Common myeloid progenitor, CD34-positive (primary cell): ENCODE measurements around the gene PAX5.

Source experiments
- CTCF ChIA-PET: fragments of 350-600 bp; sonication (Branson Sonifier 250); formaldehyde crosslinking; loops from one replicate; lab custom pipeline; 2021; ENCODE audit warnings: antibody characterized with exemption; lab: Charles Lee
- POLR2A ChIA-PET: fragments of 350-600 bp; sonication (Branson Sonifier 250); formaldehyde crosslinking; loops from one replicate; lab custom pipeline; 2021; ENCODE audit warnings: antibody characterized with exemption; lab: Charles Lee
- DNase-seq, 3 donors: peaks; one replicate each; pipeline versions ENCODE4 v3.0.0 to v3.0.0-alpha.2; 2013
- H3K27ac ChIP-seq, 2 experiments: 1 replicate in 1 of 2; 2 replicates in 1 of 2; pipeline ENCODE4 v1.7.0; 2013; ENCODE audit warnings: inconsistent platforms in 2 of 2, low read length in 2 of 2, mild to moderate bottlenecking in 2 of 2, low read depth in 1 of 2, moderate library complexity in 1 of 2; ENCODE audit not compliant: severe bottlenecking in 2 of 2, insufficient read depth in 1 of 2, poor library complexity in 1 of 2
- H3K27me3 ChIP-seq, 5 experiments: replicated peaks in 2 of 5; 1 replicate in 3 of 5; 2 replicates in 2 of 5; pipeline versions ENCODE4 v1.6.1 to v1.7.0; 2013; ENCODE audit warnings: low read length in 4 of 5, mild to moderate bottlenecking in 2 of 5, moderate library complexity in 2 of 5, inconsistent platforms in 1 of 5; ENCODE audit not compliant: insufficient read depth in 5 of 5, control insufficient read depth in 4 of 5
- H3K36me3 ChIP-seq, 4 experiments: 1 replicate in 2 of 4; 2 replicates in 2 of 4; pipeline versions ENCODE4 v1.6.1 to v1.7.0; 2013; ENCODE audit warnings: low read length in 3 of 4, control low read depth in 1 of 4, mild to moderate bottlenecking in 1 of 4; ENCODE audit not compliant: control insufficient read depth in 4 of 4, insufficient read depth in 4 of 4
- H3K4me1 ChIP-seq, 4 experiments: 1 replicate in 3 of 4; 2 replicates in 1 of 4; pipeline versions ENCODE4 v1.6.1 to v1.7.1; 2013; ENCODE audit warnings: low read length in 3 of 4, mild to moderate bottlenecking in 3 of 4, control low read depth in 1 of 4, inconsistent platforms in 1 of 4, moderate library complexity in 1 of 4; ENCODE audit not compliant: control insufficient read depth in 4 of 4, insufficient read depth in 4 of 4; ENCODE audit errors: control extremely low read depth in 1 of 4
- H3K4me3 ChIP-seq, 7 experiments: 1 replicate in 4 of 7; 2 replicates in 3 of 7; pipeline versions ENCODE4 v1.5.1 to v1.7.0; 2013; ENCODE audit warnings: mild to moderate bottlenecking in 7 of 7, low read length in 6 of 7, moderate library complexity in 6 of 7, inconsistent platforms in 2 of 7, low read depth in 2 of 7, control low read depth in 1 of 7; ENCODE audit not compliant: insufficient read depth in 4 of 7, control insufficient read depth in 1 of 7; ENCODE audit errors: extremely low read depth in 1 of 7
- H3K9me3 ChIP-seq, 5 experiments: 1 replicate in 4 of 5; 2 replicates in 1 of 5; pipeline versions ENCODE4 v1.6.1 to v1.7.1; 2013; ENCODE audit warnings: low read length in 4 of 5, mild to moderate bottlenecking in 2 of 5, inconsistent platforms in 1 of 5, low read depth in 1 of 5, moderate library complexity in 1 of 5; ENCODE audit not compliant: control insufficient read depth in 4 of 5, insufficient read depth in 2 of 5; ENCODE audit errors: control extremely low read depth in 1 of 5
- WGBS: methylation state at CpG from one replicate; pipeline ENCODE4 v1.1.5; 2013; ENCODE audit not compliant: insufficient coverage; 5-methylcytosine and 5-hydroxymethylcytosine counted together

The PAX5 gene

GRCh38 chr9:36941441-36941840 lies 92.6 kb downstream of the PAX5 start:
- POLR2A ChIA-PET: no interaction called here
- no peaks in the 10 kb centered on the region for H3K9me3 ChIP-seq
- peaks cover 0 to 17% (median 10%) of the 10 kb centered on the region in 5 experiments for H3K27me3 ChIP-seq
- no peaks in the 10 kb centered on the region for H3K4me1 ChIP-seq
- no peak overlapping the region for H3K4me3 ChIP-seq
- WGBS: 93% methylated on average over 2 of the region's 6 CpGs
- no peaks in the 10 kb centered on the region for H3K36me3 ChIP-seq
- CTCF ChIA-PET: interaction anchor here (0.6 to 1.8 kb wide), 2 partner anchors 55 to 1172 kb away, joined by 3 to 5 read pairs; no protein-coding TSS in a partner anchor
- no peak for DNase-seq
- H3K27ac ChIP-seq: no peak overlapping the region

DNA sequence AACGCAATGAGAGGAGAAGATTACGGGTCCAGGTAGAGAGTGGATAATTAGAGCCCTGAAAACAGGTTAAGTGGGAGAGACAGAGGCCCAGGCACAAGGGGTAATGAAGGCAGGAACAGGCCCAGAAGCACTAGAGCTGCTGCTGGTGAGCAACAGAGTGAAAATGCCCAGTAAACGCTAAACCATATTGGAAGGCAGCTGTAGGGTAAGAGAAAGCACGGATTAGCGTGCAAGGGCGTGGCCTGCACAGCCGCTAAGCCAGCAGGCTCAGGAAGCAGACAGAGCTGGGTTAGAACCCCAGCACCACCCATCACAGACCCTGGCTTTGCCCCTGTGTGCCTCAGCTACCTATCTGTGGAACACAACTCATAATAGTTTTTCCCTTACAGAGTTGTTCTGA lies 93.2 kb downstream of the PAX5 start:
- no peaks in the 10 kb centered on the region for H3K9me3 ChIP-seq
- no peak overlapping the region for H3K4me3 ChIP-seq
- POLR2A ChIA-PET: no interaction called here
- H3K36me3 ChIP-seq: no peaks in the 10 kb centered on the region
- peaks cover 0 to 18% (median 11%) of the 10 kb centered on the region in 5 experiments for H3K27me3 ChIP-seq
- DNase-seq: no peak
- CTCF ChIA-PET: interaction anchor here (0.6 to 1.8 kb wide), 2 partner anchors 55 to 1173 kb away, joined by 3 to 5 read pairs; no protein-coding TSS in a partner anchor
- H3K4me1 ChIP-seq: no peaks in the 10 kb centered on the region
- H3K27ac ChIP-seq: no peak overlapping the region
- WGBS: 96% methylated on average over 6 of the region's 7 CpGs

GRCh38 chr9:36940500-36940853 lies 93.6 kb downstream of the PAX5 start:
- CTCF ChIA-PET: interaction anchor here (1.8 kb wide), 1 partner anchor 56 kb away, joined by 5 read pairs; no protein-coding TSS in a partner anchor
- Histone ChIP-seq H3K27ac (no peak overlapping the region), H3K4me3 (no peak overlapping the region), H3K4me1 (no peaks in the 10 kb centered on the region), H3K9me3 (no peaks in the 10 kb centered on the region), H3K36me3 (no peaks in the 10 kb centered on the region), H3K27me3 (peaks cover 0 to 18% (median 11%) of the 10 kb centered on the region in 5 experiments)
- POLR2A ChIA-PET: no interaction called here
- no peak for DNase-seq
- 91% methylated on average over 7 of the region's 7 CpGs for WGBS

- WGBS: 80% methylated on average over 27 of the region's 28 CpGs
- no peaks in the 10 kb centered on the region for H3K36me3 ChIP-seq
- ChIA-PET POLR2A (no interaction called here), CTCF (interaction anchor here (0.9 kb wide), 1 partner anchor 31 kb away, joined by 3 read pairs; no protein-coding TSS in a partner anchor)
- H3K27ac ChIP-seq: no peak overlapping the region
- DNase-seq: no peak
- H3K27me3 ChIP-seq: peaks cover 0 to 18% (median 11%) of the 10 kb centered on the region in 5 experiments
- no peak overlapping the region for H3K4me3 ChIP-seq
- H3K4me1 ChIP-seq: no peaks in the 10 kb centered on the region
- no peaks in the 10 kb centered on the region for H3K9me3 ChIP-seq
Measured at GRCh38 chr9:36939655-36940499, 94.2 kb downstream of the PAX5 start.

GRCh38 chr9:36939214-36939613 lies 94.9 kb downstream of the PAX5 start:
- POLR2A ChIA-PET: no interaction called here
- no peaks in the 10 kb centered on the region for H3K9me3 ChIP-seq
- 56% methylated on average over 2 of the region's 5 CpGs for WGBS
- no peak overlapping the region for H3K27ac ChIP-seq
- DNase-seq: no peak
- CTCF ChIA-PET: interaction anchor here (0.9 kb wide), 1 partner anchor 32 kb away, joined by 3 read pairs; no protein-coding TSS in a partner anchor
- H3K4me3 ChIP-seq: no peak overlapping the region
- H3K36me3 ChIP-seq: no peaks in the 10 kb centered on the region
- H3K4me1 ChIP-seq: no peaks in the 10 kb centered on the region
- peaks cover 0 to 18% (median 11%) of the 10 kb centered on the region in 5 experiments for H3K27me3 ChIP-seq

GRCh38 chr9:36938617-36939016 lies 95.5 kb downstream of the PAX5 start:
- Histone ChIP-seq H3K4me3 (no peak overlapping the region), H3K36me3 (no peaks in the 10 kb centered on the region), H3K4me1 (no peaks in the 10 kb centered on the region), H3K9me3 (no peaks in the 10 kb centered on the region), H3K27ac (no peak overlapping the region), H3K27me3 (peaks cover 0 to 20% (median 11%) of the 10 kb centered on the region in 5 experiments)
- no peak for DNase-seq
- CTCF ChIA-PET: interaction anchor here (0.9 kb wide), 1 partner anchor 32 kb away, joined by 3 read pairs; no protein-coding TSS in a partner anchor
- POLR2A ChIA-PET: no interaction called here
- 96% methylated on average over 4 of the region's 6 CpGs for WGBS

DNA sequence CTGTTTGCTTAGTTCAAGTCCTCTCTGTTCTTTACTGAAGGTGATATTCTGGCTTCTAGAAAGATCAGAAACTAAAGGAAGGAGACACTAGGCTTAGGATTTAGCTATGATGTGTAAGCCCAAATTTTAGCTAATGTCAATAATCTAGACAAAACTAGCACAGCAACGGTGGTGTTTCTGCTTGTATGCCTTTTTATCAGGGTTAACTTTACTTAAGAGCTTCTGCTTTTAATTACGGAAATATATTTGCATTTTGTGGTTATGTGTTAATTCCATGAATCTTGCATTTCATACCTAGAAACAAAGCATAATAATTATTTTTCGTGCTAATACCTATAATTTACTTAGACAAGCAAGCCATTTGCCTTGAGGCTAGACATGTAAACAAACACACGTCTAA lies 96.1 kb downstream of the PAX5 start:
- Histone ChIP-seq H3K36me3 (no peaks in the 10 kb centered on the region), H3K27ac (no peak overlapping the region), H3K27me3 (peaks cover 0 to 20% (median 11%) of the 10 kb centered on the region in 5 experiments), H3K9me3 (no peaks in the 10 kb centered on the region), H3K4me3 (no peak overlapping the region), H3K4me1 (no peaks in the 10 kb centered on the region)
- ChIA-PET CTCF (interaction anchor here (0.9 kb wide), 1 partner anchor 15 kb away, joined by 3 read pairs; no protein-coding TSS in a partner anchor), POLR2A (interaction anchor here (0.5 kb wide), 1 partner anchor 18 kb away, joined by 3 read pairs; no protein-coding TSS in a partner anchor)
- DNase-seq: no peak
- WGBS: 63% methylated on average over 1 of the region's 4 CpGs
